Endodermal cell (in vitro differentiated cells): Measurements from ENCODE around the gene LTBP1. TPM values are rescaled to one million over a fixed set of nuclear protein-coding genes. Genes with fewer than 3 reads are reported as not detected.

ENCODE experiments used
- DNase-seq: peaks from one replicate; pipeline ENCODE4 v3.0.0-alpha.2; 2017
- H3K27ac ChIP-seq: 2 replicates; pipeline ENCODE4 v1.5.1; 2013; ENCODE audit warnings: mild to moderate bottlenecking, low read depth, low read length, moderate library complexity
- H3K27me3 ChIP-seq: 2 replicates; pipeline ENCODE4 v1.6.1; 2013; ENCODE audit warnings: mild to moderate bottlenecking, low read length, moderate library complexity; ENCODE audit not compliant: insufficient read depth, control insufficient read depth, poor library complexity, severe bottlenecking
- H3K36me3 ChIP-seq: 2 replicates; pipeline ENCODE4 v1.7.0; 2013; ENCODE audit warnings: mild to moderate bottlenecking, low read length, moderate library complexity; ENCODE audit not compliant: control insufficient read depth, insufficient read depth
- H3K4me1 ChIP-seq: one replicate; pipeline ENCODE4 v1.7.0; 2013; ENCODE audit warnings: low read length; ENCODE audit not compliant: control insufficient read depth, insufficient read depth
- H3K4me3 ChIP-seq: 2 replicates; pipeline ENCODE4 v1.5.1; 2013; ENCODE audit warnings: mild to moderate bottlenecking, low read length, moderate library complexity
- H3K9ac ChIP-seq: 2 replicates; pipeline ENCODE4 v1.6.1; 2013; ENCODE audit warnings: mild to moderate bottlenecking, low read length, moderate library complexity; ENCODE audit not compliant: poor library complexity, severe bottlenecking; ENCODE audit errors: extremely low read depth
- H3K9me3 ChIP-seq: 2 replicates; pipeline ENCODE4 v1.6.1; 2013; ENCODE audit warnings: mild to moderate bottlenecking, low read length, moderate library complexity; ENCODE audit not compliant: control insufficient read depth
- H3K27ac Mint-ChIP-seq: 2 replicates; pipeline ENCODE4 v1.8.0; 2020; ENCODE audit warnings: mixed read lengths
- H3K27me3 Mint-ChIP-seq: 2 replicates; pipeline ENCODE4 v1.8.0; 2021; ENCODE audit warnings: mild to moderate bottlenecking, mixed read lengths; ENCODE audit not compliant: insufficient read depth
- H3K36me3 Mint-ChIP-seq: 2 replicates; pipeline ENCODE4 v1.8.0; 2020; ENCODE audit warnings: low read depth, mixed read lengths
- H3K4me1 Mint-ChIP-seq: 2 replicates; pipeline ENCODE4 v1.8.0; 2020; ENCODE audit warnings: mixed read lengths
- H3K4me3 Mint-ChIP-seq: 2 replicates; pipeline ENCODE4 v1.8.0; 2020; ENCODE audit warnings: mild to moderate bottlenecking, moderate library complexity, mixed read lengths
- H3K9me3 Mint-ChIP-seq: 2 replicates; pipeline ENCODE4 v1.8.0; 2020; ENCODE audit warnings: mild to moderate bottlenecking, mixed read lengths
- CTCF ChIP-seq: fragments of 200-600 bp; sonication (generic); conservative IDR thresholded peaks from 2 replicates; pipeline ENCODE4 v1.5.0; 2021; ENCODE audit warnings: antibody characterized with exemption, mild to moderate bottlenecking
- WGBS, 2 experiments: methylation state at CpG; one replicate each; pipeline versions ENCODE4 v1.1.5 to v1.1.7; 2013; ENCODE audit warnings: missing lambda C conversion rate in 2 of 2, mixed read lengths in 1 of 2; ENCODE audit not compliant: insufficient coverage in 1 of 2, insufficient read length in 1 of 2; 5-methylcytosine and 5-hydroxymethylcytosine counted together
- total RNA-seq, 2 donors: library from RNA; stranded (reverse); fragmentation: NEBNext Ultra II Directional in 1 of 2; extraction: Animal tissue kit (Norgen Biotek cat#: 25700) in 1 of 2; gene quantifications; 2 replicates in 1 of 2; 3 replicates in 1 of 2; pipeline ENCODE4 v1.2.1, GENCODE V29; 2021

LTBP1 gene
- total RNA-seq, 2 donors from 2014 or later = 43.2 to 43.4 TPM

DNA sequence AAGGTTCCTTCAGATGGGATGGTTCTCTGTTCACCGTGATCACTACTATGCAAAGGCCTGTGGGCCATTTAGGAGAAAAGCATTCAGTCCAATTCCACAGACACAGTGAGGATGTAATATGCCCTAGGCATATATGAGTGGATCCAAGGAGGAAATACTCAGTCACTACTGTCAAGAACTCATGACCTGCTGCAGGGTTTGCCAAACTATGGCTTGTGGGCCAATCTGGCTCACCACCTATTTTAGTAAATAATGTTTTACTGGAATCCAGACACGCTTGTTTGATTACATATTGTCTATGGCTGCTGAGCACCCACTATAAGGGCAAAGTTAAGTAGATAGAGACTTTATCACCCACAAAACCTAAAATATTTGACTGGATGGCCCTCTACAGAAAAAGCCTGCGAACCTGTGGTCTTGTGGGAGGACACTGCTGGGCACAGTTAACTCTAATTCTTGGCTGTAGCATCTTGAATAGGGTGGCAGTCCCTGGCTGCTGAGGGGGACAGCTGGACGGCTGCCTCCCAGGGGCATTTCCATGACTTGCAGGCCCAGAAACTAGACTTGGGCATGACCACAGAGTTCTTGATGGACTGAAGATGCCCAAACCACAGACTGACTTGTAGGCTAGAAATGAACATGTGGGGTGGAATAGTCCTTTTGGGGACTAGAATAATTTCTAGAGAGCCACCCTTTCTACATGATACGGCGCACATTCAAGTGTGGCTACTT lies 20.6 kb upstream of the LTBP1 start:
- TF ChIP-seq CTCF = no peak
- Histone ChIP-seq H3K4me3 (no peak overlapping the region), H3K9ac (no peak overlapping the region), H3K27me3 (no peaks in the 10 kb centered on the region), H3K36me3 (no peaks in the 10 kb centered on the region), H3K27ac (no peak overlapping the region), H3K4me1 (no peaks in the 10 kb centered on the region), H3K9me3 (no peaks in the 10 kb centered on the region)
- Mint-ChIP-seq H3K9me3 (no peaks in the 10 kb centered on the region), H3K4me1 (peaks cover 8% of the 10 kb centered on the region), H3K4me3 (no peak overlapping the region), H3K27me3 (peaks cover 1% of the 10 kb centered on the region), H3K27ac (no peak overlapping the region), H3K36me3 (no peaks in the 10 kb centered on the region)
- DNase-seq = no peak
- 84 to 96% methylated on average over 3 to 6 of the region's 6 CpGs for WGBS, 2 experiments

DNA sequence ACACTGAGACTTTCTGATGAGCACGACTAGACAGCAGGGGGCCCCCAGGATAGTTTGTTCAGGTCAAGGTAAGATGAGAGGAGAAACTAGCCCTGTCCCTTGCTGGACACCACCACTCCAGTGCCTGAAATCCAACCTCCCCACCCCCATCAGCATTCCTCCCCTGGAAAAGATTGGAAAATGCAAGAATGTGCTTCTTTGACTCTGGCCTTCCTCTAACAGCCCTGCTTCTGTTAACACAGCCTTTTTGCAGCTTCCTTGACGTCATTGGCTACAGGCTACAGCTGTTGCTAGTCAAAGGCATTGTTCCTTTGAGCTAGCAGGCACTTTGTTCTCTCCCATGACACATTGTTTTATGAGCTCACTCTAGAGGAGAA lies 20.1 kb upstream of the LTBP1 start:
- TF ChIP-seq CTCF = no peak
- Histone ChIP-seq H3K27me3 (no peaks in the 10 kb centered on the region), H3K9ac (no peak overlapping the region), H3K4me3 (no peak overlapping the region), H3K4me1 (no peaks in the 10 kb centered on the region), H3K36me3 (no peaks in the 10 kb centered on the region), H3K9me3 (no peaks in the 10 kb centered on the region), H3K27ac (peak overlapping the region; percentile 70)
- 29 to 49% methylated on average over 1 to 2 of the region's 2 CpGs for WGBS, 2 experiments
- H3K9me3 Mint-ChIP-seq = no peaks in the 10 kb centered on the region
- peaks cover 11% of the 10 kb centered on the region for H3K4me1 Mint-ChIP-seq
- peak; percentile 61 for DNase-seq
- H3K27ac Mint-ChIP-seq = no peak overlapping the region
- H3K4me3 Mint-ChIP-seq = no peak overlapping the region
- H3K36me3 Mint-ChIP-seq = no peaks in the 10 kb centered on the region
- H3K27me3 Mint-ChIP-seq = peaks cover 1% of the 10 kb centered on the region

DNA sequence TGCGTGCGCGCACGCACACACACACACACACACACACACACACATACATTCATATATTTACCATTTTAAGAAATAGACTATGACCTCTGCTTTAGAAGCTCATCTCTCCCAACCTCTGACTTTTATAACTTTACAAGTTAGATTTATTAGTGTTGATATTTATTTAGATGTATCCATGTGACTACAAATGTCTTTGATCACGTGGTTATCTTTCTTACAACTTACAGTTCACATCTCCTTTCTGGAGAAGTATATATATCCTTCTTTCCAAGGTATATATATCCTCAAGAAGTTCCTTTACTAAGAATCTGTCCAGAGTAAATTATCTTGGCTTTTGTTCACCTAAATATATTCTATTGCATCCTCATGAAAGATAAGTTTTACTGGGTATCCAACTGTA lies 16.3 kb upstream of the LTBP1 start:
- no peak overlapping the region for H3K27ac Mint-ChIP-seq
- H3K4me3 ChIP-seq = no peak overlapping the region
- no peak for DNase-seq
- H3K27me3 ChIP-seq = no peaks in the 10 kb centered on the region
- peaks cover 16% of the 10 kb centered on the region for H3K4me1 Mint-ChIP-seq
- no peak for TF ChIP-seq CTCF
- no peak overlapping the region for H3K9ac ChIP-seq
- no peaks in the 10 kb centered on the region for H3K27me3 Mint-ChIP-seq
- H3K9me3 Mint-ChIP-seq = no peaks in the 10 kb centered on the region
- no peaks in the 10 kb centered on the region for H3K4me1 ChIP-seq
- H3K36me3 Mint-ChIP-seq = no peaks in the 10 kb centered on the region
- 88% methylated on average over 1 of the region's 5 CpGs; no CpG with 5 or more reads in 1 of the 2 experiments for WGBS, 2 experiments
- H3K9me3 ChIP-seq = no peaks in the 10 kb centered on the region
- H3K4me3 Mint-ChIP-seq = no peak overlapping the region
- H3K27ac ChIP-seq = no peak overlapping the region
- H3K36me3 ChIP-seq = no peaks in the 10 kb centered on the region
